Measurements from ENCODE around the gene WIZ. TPM values are rescaled to one million over a fixed set of nuclear protein-coding genes. Genes with fewer than 3 reads are reported as not detected.
"Not testable (repeated sequence)": the region's sequence is repeated elsewhere in the genome, so short reads cannot be mapped to it uniquely, and the experiment has no call there.

The WIZ gene
- total RNA-seq, 1 donor from 2014 or later = 84.4 TPM

- DNase-seq (ENCODE audit: extremely low read depth, low read depth, low spot score) = no peak
Observed at GRCh38 chr19:15417699-15418098, 32.1 kb downstream of the WIZ start.

GRCh38 chr19:15412832-15413231 lies 36.9 kb downstream of the WIZ start:
- DNase-seq (ENCODE audit: extremely low read depth, low read depth, low spot score) = no peak

- DNase-seq (ENCODE audit: extremely low read depth, low read depth, low spot score) = not testable (repeated sequence)
Observed at GRCh38 chr19:15411351-15411750, 38.4 kb downstream of the WIZ start.

- DNase-seq (ENCODE audit: extremely low read depth, low read depth, low spot score) = no peak
Observed at GRCh38 chr19:15404780-15405211, 45.0 kb downstream of the WIZ start.

DNA sequence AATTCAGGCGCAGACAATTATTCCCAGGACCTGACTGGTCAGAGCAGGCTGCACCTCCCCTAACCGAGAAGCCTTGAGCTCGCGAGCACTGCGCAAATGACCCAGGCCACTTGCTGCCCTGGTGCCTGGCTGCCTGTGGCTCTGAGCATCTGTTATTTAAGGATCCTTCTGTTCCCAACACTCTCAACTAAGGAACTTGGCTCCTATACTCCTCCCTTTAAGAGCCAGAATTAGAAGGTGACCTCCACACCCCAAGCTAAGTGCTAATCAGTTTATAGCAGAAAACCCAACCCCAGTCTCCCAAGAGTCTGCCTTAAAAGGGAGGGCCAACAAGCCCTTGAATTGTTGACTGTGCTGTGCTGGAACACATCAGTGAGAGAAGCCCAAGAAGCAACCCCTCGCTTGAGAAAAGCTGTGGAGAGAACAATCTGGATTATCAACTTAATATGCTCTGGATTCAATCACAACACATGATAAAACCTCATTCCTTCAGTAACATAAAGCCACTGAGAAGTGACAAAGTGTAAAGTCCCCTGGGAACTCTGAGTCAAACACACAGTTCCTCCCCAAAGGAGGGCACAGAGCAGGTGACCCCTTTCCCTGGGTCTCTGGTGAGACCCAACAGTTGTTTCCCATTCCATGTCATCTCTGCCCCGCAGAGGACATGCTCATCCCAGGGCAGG lies 45.5 kb downstream of the WIZ start:
- DNase-seq (ENCODE audit: extremely low read depth, low read depth, low spot score) = no peak

- no peak for DNase-seq (ENCODE audit: extremely low read depth, low read depth, low spot score)
Observed at GRCh38 chr19:15403151-15403531, 46.6 kb downstream of the WIZ start.

- no peak for DNase-seq (ENCODE audit: extremely low read depth, low read depth, low spot score)
Observed at GRCh38 chr19:15402411-15403150, 47.2 kb downstream of the WIZ start.

DNA sequence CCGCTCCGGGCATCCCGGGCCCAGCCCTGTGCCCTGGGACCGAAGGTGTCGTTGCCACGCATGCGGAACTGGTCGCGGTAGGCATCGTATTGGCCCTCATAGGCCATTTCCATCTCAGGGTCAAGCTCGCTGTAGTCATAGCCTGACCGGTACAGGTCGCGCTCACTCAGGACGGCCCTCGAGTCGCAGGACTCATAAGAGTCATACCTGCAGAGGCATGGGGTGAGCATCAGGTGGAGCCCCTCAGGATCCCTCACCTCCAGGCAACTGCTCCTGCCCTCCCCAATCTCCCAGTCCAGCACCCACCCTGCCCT lies 48.4 kb downstream of the WIZ start:
- DNase-seq (ENCODE audit: extremely low read depth, low read depth, low spot score) = no peak

GRCh38 chr19:15400521-15401396 lies 49.0 kb downstream of the WIZ start:
- no peak for DNase-seq (ENCODE audit: extremely low read depth, low read depth, low spot score)

GRCh38 chr19:15399635-15400034 lies 50.1 kb downstream of the WIZ start:
- no peak for DNase-seq (ENCODE audit: extremely low read depth, low read depth, low spot score)

- DNase-seq (ENCODE audit: extremely low read depth, low read depth, low spot score) = no peak
Observed at GRCh38 chr19:15399234-15399515, 50.6 kb downstream of the WIZ start.

- DNase-seq (ENCODE audit: extremely low read depth, low read depth, low spot score) = no peak
Observed at GRCh38 chr19:15398501-15399233, 51.1 kb downstream of the WIZ start.

GRCh38 chr19:15397782-15398181 lies 52.0 kb downstream of the WIZ start:
- no peak for DNase-seq (ENCODE audit: extremely low read depth, low read depth, low spot score)

- no peak for DNase-seq (ENCODE audit: extremely low read depth, low read depth, low spot score)
Observed at GRCh38 chr19:15397236-15397635, 52.5 kb downstream of the WIZ start.

DNA sequence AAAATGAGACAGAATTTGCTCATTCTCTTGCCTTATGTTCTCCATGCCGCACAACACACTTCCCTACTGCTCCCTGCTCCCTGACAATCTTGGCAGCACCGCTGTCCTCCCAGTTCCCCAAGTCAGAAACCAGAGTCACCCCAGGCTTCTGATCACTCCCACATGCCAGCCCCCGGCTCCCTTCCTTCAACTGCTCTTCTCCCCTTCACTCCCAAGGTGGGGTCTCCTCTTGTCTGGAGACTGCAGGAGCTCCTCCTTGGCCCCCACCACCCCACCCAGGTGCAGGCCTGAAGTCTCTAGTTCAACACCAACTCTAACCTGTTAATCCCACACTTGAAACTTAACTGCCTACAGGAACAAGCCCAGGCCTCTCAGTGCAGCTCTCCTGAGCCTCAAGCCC lies 53.3 kb downstream of the WIZ start:
- DNase-seq (ENCODE audit: extremely low read depth, low read depth, low spot score) = no peak

DNA sequence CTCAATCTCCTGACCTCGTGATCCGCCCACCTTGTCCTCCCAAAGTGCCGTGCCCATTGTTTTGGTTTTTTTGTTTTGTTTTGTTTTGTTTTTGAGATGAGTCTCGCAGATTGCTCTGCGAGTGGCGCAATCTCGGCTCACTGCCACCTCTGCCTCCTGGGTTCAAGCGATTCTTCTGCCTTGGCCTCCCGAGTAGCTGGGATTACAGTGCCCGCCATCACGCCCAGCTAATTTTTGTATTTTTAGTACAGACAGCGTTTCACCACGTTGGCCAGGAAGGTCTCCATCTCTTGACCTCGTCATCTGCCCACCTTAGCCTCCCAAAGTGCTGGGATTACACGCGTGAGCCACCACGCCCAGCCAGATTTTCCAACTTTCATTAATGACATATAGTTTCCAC lies 54.5 kb downstream of the WIZ start:
- not testable (repeated sequence) for DNase-seq (ENCODE audit: extremely low read depth, low read depth, low spot score)

DNA sequence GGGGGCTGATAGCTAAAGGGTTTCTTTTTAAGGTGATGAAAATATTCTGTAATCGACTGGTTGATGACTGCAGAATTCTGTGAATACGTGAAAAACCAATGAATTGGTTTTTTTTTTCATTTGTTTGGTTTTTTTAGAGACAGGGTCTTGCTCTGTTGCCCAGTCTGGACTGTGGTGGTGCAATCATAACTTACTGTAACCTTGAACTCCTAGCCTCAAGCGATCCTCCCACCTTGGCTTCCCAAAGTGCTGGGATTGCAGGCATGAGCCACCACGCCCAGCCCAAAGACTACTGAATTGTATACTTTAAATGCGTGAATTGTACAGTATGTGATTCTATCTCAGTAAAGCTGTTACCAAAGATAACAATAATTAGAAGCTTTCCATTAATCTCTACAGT lies 55.3 kb downstream of the WIZ start:
- DNase-seq (ENCODE audit: extremely low read depth, low read depth, low spot score) = no peak

- no peak for DNase-seq (ENCODE audit: extremely low read depth, low read depth, low spot score)
Observed at GRCh38 chr19:15393963-15394362, 55.8 kb downstream of the WIZ start.

DNA sequence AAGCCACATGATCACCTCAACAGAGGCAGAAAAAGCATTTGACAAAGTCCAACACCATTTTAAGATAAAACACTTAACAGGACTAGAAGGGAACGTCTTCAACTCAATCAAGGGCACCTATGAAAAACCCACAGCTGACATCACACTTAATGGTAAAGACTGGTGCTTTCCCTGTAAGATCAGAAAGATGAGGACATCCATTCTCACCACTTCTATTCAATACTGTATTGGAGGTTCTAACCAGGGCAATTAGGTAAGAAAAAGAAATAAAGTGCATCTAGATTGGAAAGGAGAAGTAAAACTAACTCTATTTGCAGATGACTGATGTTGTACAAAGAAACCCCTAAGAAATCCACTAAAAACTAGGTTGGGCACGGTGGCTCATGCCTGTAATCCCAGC lies 58.9 kb downstream of the WIZ start:
- DNase-seq (ENCODE audit: extremely low read depth, low read depth, low spot score) = no peak

DNA sequence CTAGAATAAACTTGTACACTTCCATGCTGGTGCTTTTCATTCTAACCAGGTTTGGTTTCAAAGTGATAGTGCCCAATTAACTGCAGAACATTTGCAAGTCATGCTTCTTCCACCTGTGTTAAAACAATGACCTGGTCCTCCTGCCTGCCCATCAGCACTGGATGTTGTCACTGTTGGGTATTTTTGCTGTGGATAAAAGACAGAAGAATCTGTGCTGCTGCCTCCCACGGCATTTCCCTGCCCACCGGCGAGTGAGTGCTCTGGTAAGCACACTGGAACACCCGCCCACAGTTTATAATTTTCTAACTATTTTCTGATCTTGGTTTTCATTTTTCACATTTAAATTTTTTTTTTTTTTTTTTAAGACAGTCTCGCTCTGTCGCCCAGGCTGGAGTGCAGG lies 67.9 kb downstream of the WIZ start:
- no peak for DNase-seq (ENCODE audit: extremely low read depth, low read depth, low spot score)

- no peak for DNase-seq (ENCODE audit: extremely low read depth, low read depth, low spot score)
Observed at GRCh38 chr19:15381429-15381828, 68.3 kb downstream of the WIZ start.

Data from glomerular endothelial cell (primary cell).